GM12873 (cell line): ENCODE measurements around the gene AGXT.

Source experiments
- CTCF ChIP-seq: IDR thresholded peaks from 2 replicates; pipeline ENCODE4 v1.5.1; 2012; ENCODE audit warnings: low read depth, mild to moderate bottlenecking, moderate library complexity, low read length, control low read depth; ENCODE audit not compliant: insufficient read depth; ENCODE audit errors: missing control alignments

Gene AGXT

GRCh38 chr2:240878341-240878936 lies 9.8 kb downstream of the AGXT start:
- no peak for TF ChIP-seq CTCF

GRCh38 chr2:240879105-240879504 lies 10.5 kb downstream of the AGXT start:
- no peak for TF ChIP-seq CTCF

GRCh38 chr2:240881913-240882312 lies 13.3 kb downstream of the AGXT start:
- TF ChIP-seq CTCF: no peak

GRCh38 chr2:240884221-240884620 lies 15.6 kb downstream of the AGXT start:
- no peak for TF ChIP-seq CTCF

- no peak for TF ChIP-seq CTCF
Measured at GRCh38 chr2:240884745-240885144, 16.1 kb downstream of the AGXT start.

GRCh38 chr2:240885566-240885965 lies 16.9 kb downstream of the AGXT start:
- no peak for TF ChIP-seq CTCF

GRCh38 chr2:240886023-240886565 lies 17.5 kb downstream of the AGXT start:
- TF ChIP-seq CTCF: no peak
